Mesenchymal stem cell (in vitro differentiated cells and primary cell): Measurements from ENCODE around the gene GRID2.

Experiments
- DNase-seq: peaks from one replicate; pipeline ENCODE4 v3.0.0-alpha.2; 2013
- H2AFZ ChIP-seq: one replicate; pipeline ENCODE4 v1.6.1; 2013; ENCODE audit warnings: low read depth, mild to moderate bottlenecking, control low read depth, inconsistent platforms, low read length, moderate library complexity
- H2AK5ac ChIP-seq: 2 replicates; pipeline ENCODE4 v1.6.1; 2013; ENCODE audit warnings: low read length, moderate library complexity, mild to moderate bottlenecking, inconsistent platforms; ENCODE audit not compliant: severe bottlenecking
- H2BK120ac ChIP-seq: one replicate; pipeline ENCODE4 v1.6.1; 2013; ENCODE audit warnings: low read depth, mild to moderate bottlenecking, inconsistent platforms, low read length, moderate library complexity
- H2BK12ac ChIP-seq, 2 experiments: one replicate each; pipeline ENCODE4 v1.6.1; 2013; ENCODE audit warnings: inconsistent platforms in 2 of 2, low read length in 2 of 2, mild to moderate bottlenecking in 2 of 2, moderate library complexity in 2 of 2, control low read depth in 1 of 2
- H2BK15ac ChIP-seq: one replicate; pipeline ENCODE4 v1.6.1; 2013; ENCODE audit warnings: mild to moderate bottlenecking, low read depth, inconsistent platforms; ENCODE audit not compliant: poor library complexity, severe bottlenecking
- H2BK5ac ChIP-seq: 2 replicates; pipeline ENCODE4 v1.6.1; 2013; ENCODE audit warnings: low read depth, mild to moderate bottlenecking, low read length, control low read depth, inconsistent platforms; ENCODE audit not compliant: poor library complexity, severe bottlenecking
- H3K14ac ChIP-seq, 2 experiments: one replicate each; pipeline ENCODE4 v1.6.1; 2013; ENCODE audit warnings: inconsistent platforms in 2 of 2, low read length in 2 of 2, control low read depth in 1 of 2, mild to moderate bottlenecking in 1 of 2, moderate library complexity in 1 of 2
- H3K18ac ChIP-seq, 2 experiments: one replicate each; pipeline ENCODE4 v1.6.1; 2013; ENCODE audit warnings: inconsistent platforms in 2 of 2, low read length in 2 of 2, control low read depth in 1 of 2, low read depth in 1 of 2, mild to moderate bottlenecking in 1 of 2
- H3K23ac ChIP-seq, 2 experiments: one replicate each; pipeline ENCODE4 v1.6.1; 2013; ENCODE audit warnings: inconsistent platforms in 2 of 2, low read length in 2 of 2, mild to moderate bottlenecking in 2 of 2, moderate library complexity in 2 of 2, control low read depth in 1 of 2
- H3K27ac ChIP-seq: 2 replicates; pipeline ENCODE4 v1.5.1; 2013; ENCODE audit warnings: mild to moderate bottlenecking, moderate library complexity, low read length, control low read depth, inconsistent platforms; ENCODE audit not compliant: poor library complexity, severe bottlenecking
- H3K27me3 ChIP-seq, 2 experiments: 2 replicates each; pipeline versions ENCODE4 v1.6.1 to v1.7.0; 2013; ENCODE audit warnings: low read length in 2 of 2, mild to moderate bottlenecking in 2 of 2, moderate library complexity in 2 of 2, control low read depth in 1 of 2, inconsistent platforms in 1 of 2; ENCODE audit not compliant: control insufficient read depth in 1 of 2, insufficient read depth in 1 of 2
- H3K36me3 ChIP-seq, 2 experiments: 2 replicates each; pipeline versions ENCODE4 v1.6.1 to v1.7.0; 2013; ENCODE audit warnings: low read length in 2 of 2, control low read depth in 1 of 2, inconsistent platforms in 1 of 2, low read depth in 1 of 2, mild to moderate bottlenecking in 1 of 2; ENCODE audit not compliant: insufficient read depth in 2 of 2, control insufficient read depth in 1 of 2
- H3K4ac ChIP-seq, 2 experiments: one replicate each; pipeline ENCODE4 v1.6.1; 2013; ENCODE audit warnings: inconsistent platforms in 2 of 2, low read length in 2 of 2, mild to moderate bottlenecking in 2 of 2, moderate library complexity in 2 of 2, control low read depth in 1 of 2, low read depth in 1 of 2
- H3K4me1 ChIP-seq: 2 replicates; pipeline ENCODE4 v1.6.1; 2013; ENCODE audit warnings: low read depth, low read length, control low read depth; ENCODE audit not compliant: control insufficient read depth, insufficient read depth
- H3K4me2 ChIP-seq: 2 replicates; pipeline ENCODE4 v1.6.1; 2013; ENCODE audit warnings: low read length, mild to moderate bottlenecking, inconsistent platforms; ENCODE audit not compliant: poor library complexity, severe bottlenecking
- H3K4me3 ChIP-seq, 2 experiments: 2 replicates each; pipeline versions ENCODE4 v1.5.1 to v1.7.0; 2013; ENCODE audit warnings: low read length in 2 of 2, mild to moderate bottlenecking in 2 of 2, control low read depth in 1 of 2, low read depth in 1 of 2; ENCODE audit not compliant: insufficient read depth in 1 of 2
- H3K79me1 ChIP-seq: replicated peaks from 2 replicates; pipeline ENCODE4 v1.6.1; 2013; ENCODE audit warnings: mild to moderate bottlenecking, control low read depth, low read length, inconsistent platforms; ENCODE audit not compliant: poor library complexity, severe bottlenecking
- H3K9ac ChIP-seq: 2 replicates; pipeline ENCODE4 v1.7.0; 2013; ENCODE audit warnings: mild to moderate bottlenecking, low read length, moderate library complexity
- H3K9me3 ChIP-seq: 2 replicates; pipeline ENCODE4 v1.7.0; 2013; ENCODE audit warnings: mild to moderate bottlenecking, low read length; ENCODE audit not compliant: control insufficient read depth
- H4K8ac ChIP-seq: one replicate; pipeline ENCODE4 v1.6.1; 2013; ENCODE audit warnings: inconsistent platforms, mild to moderate bottlenecking, low read length, moderate library complexity
- H4K91ac ChIP-seq: one replicate; pipeline ENCODE4 v1.6.1; 2013; ENCODE audit warnings: mild to moderate bottlenecking, low read length, inconsistent platforms
- WGBS: methylation state at CpG from one replicate; pipeline ENCODE4 v1.1.7; 2013; ENCODE audit warnings: mixed read lengths; 5-methylcytosine and 5-hydroxymethylcytosine counted together

The GRID2 gene

GRCh38 chr4:93317057-93317456 is 1013.3 kb downstream of the GRID2 start:
- Histone ChIP-seq H2BK5ac (no peak overlapping the region), H3K4ac (no peak overlapping the region), H3K18ac (no peak overlapping the region), H3K9ac (no peak overlapping the region), H3K27ac (no peak overlapping the region), H2AFZ (no peak overlapping the region), H2BK15ac (no peak overlapping the region), H3K27me3 (no peaks in the 10 kb centered on the region), H3K4me3 (no peak overlapping the region), H3K36me3 (no peaks in the 10 kb centered on the region), H2BK12ac (no peak overlapping the region), H4K91ac (no peak overlapping the region), H3K4me2 (no peak overlapping the region), H3K79me1 (no peaks in the 10 kb centered on the region), H2AK5ac (no peak overlapping the region), H3K9me3 (no peaks in the 10 kb centered on the region), H2BK120ac (no peak overlapping the region), H3K4me1 (no peaks in the 10 kb centered on the region), H3K23ac (no peak overlapping the region), H4K8ac (no peak overlapping the region), H3K14ac (no peak overlapping the region)
- DNase-seq: no peak
- 100% methylated on average over 3 of the region's 4 CpGs for WGBS

GRCh38 chr4:93317561-93317960 is 1013.8 kb downstream of the GRID2 start:
- Histone ChIP-seq H2AK5ac (no peak overlapping the region), H2BK120ac (no peak overlapping the region), H3K79me1 (no peaks in the 10 kb centered on the region), H3K4me1 (no peaks in the 10 kb centered on the region), H3K14ac (no peak overlapping the region), H4K91ac (no peak overlapping the region), H3K4me2 (no peak overlapping the region), H3K27ac (no peak overlapping the region), H3K18ac (no peak overlapping the region), H3K27me3 (no peaks in the 10 kb centered on the region), H3K23ac (no peak overlapping the region), H3K4me3 (no peak overlapping the region), H4K8ac (no peak overlapping the region), H3K9me3 (no peaks in the 10 kb centered on the region), H2BK12ac (no peak overlapping the region), H2BK15ac (no peak overlapping the region), H2AFZ (no peak overlapping the region), H2BK5ac (no peak overlapping the region), H3K4ac (no peak overlapping the region), H3K36me3 (no peaks in the 10 kb centered on the region), H3K9ac (no peak overlapping the region)
- DNase-seq: no peak
- whole genome bisulfite sequencing: no CpG with 5 or more reads among the region's 1 CpG

- Histone ChIP-seq H3K79me1 (no peaks in the 10 kb centered on the region), H3K9me3 (no peaks in the 10 kb centered on the region), H3K4ac (no peak overlapping the region), H3K27me3 (no peaks in the 10 kb centered on the region), H3K4me1 (no peaks in the 10 kb centered on the region), H4K91ac (no peak overlapping the region), H2BK12ac (no peak overlapping the region), H4K8ac (no peak overlapping the region), H2BK15ac (no peak overlapping the region), H3K18ac (no peak overlapping the region), H3K4me2 (no peak overlapping the region), H3K14ac (no peak overlapping the region), H2BK120ac (no peak overlapping the region), H2AK5ac (no peak overlapping the region), H3K27ac (no peak overlapping the region), H2BK5ac (no peak overlapping the region), H2AFZ (no peak overlapping the region), H3K9ac (no peak overlapping the region), H3K4me3 (no peak overlapping the region), H3K36me3 (no peaks in the 10 kb centered on the region), H3K23ac (no peak overlapping the region)
- no CpG with 5 or more reads among the region's 1 CpG for WGBS
- no peak for DNase-seq
Measured at GRCh38 chr4:93319041-93319440, 1015.3 kb downstream of the GRID2 start.

DNA sequence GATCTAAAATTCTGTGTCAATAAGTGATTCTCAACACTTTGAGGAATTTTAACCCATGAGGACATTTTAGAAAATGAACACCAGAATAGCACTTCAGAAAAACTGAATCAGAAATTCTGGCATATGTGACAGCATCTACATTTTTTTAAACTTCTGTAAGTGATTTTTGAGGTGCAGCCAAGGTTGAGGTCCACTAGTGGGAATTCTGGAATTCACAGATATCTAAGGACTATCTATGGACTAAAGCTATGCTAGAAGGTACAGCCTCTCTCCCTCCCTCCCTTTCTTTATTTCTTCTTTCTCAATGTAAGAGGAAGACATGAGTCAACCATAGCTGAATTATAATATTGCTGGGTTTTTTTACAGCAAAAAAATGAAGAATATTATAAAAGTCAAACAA is 1016.6 kb downstream of the GRID2 start:
- Histone ChIP-seq H3K27me3 (no peaks in the 10 kb centered on the region), H3K9me3 (no peaks in the 10 kb centered on the region), H3K36me3 (no peaks in the 10 kb centered on the region), H2BK12ac (no peak overlapping the region), H3K23ac (no peak overlapping the region), H3K4ac (no peak overlapping the region), H2BK120ac (no peak overlapping the region), H3K79me1 (no peaks in the 10 kb centered on the region), H2BK5ac (no peak overlapping the region), H2AK5ac (no peak overlapping the region), H3K4me2 (no peak overlapping the region), H3K4me1 (no peaks in the 10 kb centered on the region), H4K91ac (no peak overlapping the region), H2BK15ac (no peak overlapping the region), H3K9ac (no peak overlapping the region), H3K27ac (no peak overlapping the region), H3K14ac (no peak overlapping the region), H2AFZ (no peak overlapping the region), H3K4me3 (no peak overlapping the region), H4K8ac (no peak overlapping the region), H3K18ac (no peak overlapping the region)
- DNase-seq: no peak
